GM12864 (cell line): ENCODE data around the gene TMEM209.

Experiments used
- DNase-seq: peaks from one replicate; pipeline ENCODE4 v3.0.0-alpha.2; 2011; ENCODE audit warnings: low read depth
- H3K4me3 ChIP-seq: 2 replicates; pipeline ENCODE4 v1.5.1; 2011; ENCODE audit warnings: mild to moderate bottlenecking, low read depth, low read length, control low read depth
- TF ChIP-seq, protein P1 (sequence below): IDR thresholded peaks from 2 replicates; pipeline ENCODE4 v1.5.1; 2011; ENCODE audit warnings: low read depth, mild to moderate bottlenecking, moderate library complexity, low read length, control low read depth, inconsistent platforms; ENCODE audit errors: missing control alignments

Gene TMEM209

DNA sequence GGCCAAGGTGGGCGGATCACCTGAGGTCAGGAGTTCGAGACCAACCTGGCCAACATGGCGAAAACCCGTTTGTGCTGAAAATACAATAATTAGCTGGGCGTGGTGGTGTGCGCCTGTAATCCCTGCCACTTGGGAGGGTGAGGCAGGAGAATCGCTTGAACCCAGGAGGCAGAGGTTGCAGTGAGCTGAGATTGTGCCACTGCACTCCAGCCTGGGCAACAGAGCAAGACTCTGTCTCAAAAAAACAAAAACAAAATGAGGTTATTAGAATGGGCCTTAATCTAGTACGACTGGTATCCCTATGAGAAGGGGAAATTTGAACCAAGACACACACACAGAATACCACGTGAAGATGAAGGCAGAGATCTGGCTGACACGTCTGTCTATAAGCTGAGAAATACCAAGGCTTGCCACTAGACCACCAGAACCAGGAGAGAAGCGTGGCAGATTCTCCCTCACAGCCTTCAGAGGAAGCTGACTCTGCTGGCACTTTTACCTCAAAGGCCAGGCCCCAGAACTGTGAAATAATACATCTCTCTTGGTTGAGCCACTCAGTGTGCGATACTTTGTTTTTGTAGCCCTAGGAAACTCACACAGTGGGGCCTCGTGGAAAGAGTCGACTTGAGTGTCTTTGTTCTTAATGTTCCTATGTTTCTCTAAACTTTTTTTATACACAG is 59.6 kb downstream of the TMEM209 start:
- TF ChIP-seq, protein P1, sequence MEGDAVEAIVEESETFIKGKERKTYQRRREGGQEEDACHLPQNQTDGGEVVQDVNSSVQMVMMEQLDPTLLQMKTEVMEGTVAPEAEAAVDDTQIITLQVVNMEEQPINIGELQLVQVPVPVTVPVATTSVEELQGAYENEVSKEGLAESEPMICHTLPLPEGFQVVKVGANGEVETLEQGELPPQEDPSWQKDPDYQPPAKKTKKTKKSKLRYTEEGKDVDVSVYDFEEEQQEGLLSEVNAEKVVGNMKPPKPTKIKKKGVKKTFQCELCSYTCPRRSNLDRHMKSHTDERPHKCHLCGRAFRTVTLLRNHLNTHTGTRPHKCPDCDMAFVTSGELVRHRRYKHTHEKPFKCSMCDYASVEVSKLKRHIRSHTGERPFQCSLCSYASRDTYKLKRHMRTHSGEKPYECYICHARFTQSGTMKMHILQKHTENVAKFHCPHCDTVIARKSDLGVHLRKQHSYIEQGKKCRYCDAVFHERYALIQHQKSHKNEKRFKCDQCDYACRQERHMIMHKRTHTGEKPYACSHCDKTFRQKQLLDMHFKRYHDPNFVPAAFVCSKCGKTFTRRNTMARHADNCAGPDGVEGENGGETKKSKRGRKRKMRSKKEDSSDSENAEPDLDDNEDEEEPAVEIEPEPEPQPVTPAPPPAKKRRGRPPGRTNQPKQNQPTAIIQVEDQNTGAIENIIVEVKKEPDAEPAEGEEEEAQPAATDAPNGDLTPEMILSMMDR, result no peak
- no peak overlapping the region for H3K4me3 ChIP-seq
- no peak for DNase-seq

DNA sequence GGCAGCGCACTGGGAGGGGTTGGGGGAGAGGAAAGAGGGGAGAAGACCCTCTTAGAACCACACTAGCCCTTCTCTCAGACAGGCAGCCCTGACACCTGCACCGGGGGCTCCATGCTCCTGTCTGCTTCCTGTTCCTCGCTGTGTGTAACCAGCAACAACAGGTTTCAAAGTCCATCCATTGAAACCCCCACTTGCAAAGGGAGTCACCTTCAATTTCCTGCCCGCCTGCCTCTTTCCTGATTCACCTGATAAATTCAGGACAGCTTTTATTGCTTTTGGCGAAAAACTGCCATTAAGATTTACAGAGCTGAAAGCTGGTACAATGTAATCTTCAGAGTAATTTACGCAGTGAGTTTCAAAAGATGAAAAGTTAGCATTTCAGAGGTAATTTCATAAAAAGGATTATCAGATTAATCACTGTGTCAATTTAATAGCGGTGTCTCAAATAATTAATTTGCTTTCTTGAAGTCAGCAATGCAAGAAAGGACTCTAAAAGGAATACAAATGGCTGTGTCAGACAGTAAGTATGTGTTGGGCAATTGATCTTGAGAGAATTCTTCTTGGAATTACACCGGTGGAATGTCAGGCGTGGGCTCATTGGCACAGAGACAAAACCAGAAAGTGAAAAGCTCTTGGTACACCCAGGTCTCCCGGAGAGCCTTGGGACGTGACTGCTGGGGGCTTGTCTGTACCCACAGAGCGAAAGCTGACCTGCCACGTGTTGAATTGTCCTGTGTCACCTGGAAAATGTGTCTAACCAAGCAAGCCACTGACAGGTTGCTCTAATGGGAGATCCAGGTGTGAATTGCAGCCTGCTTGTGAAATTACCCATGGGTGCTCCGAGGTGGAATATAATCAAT is 60.7 kb downstream of the TMEM209 start:
- H3K4me3 ChIP-seq, result no peak overlapping the region
- DNase-seq, result no peak
- TF ChIP-seq, protein P1, result no peak

DNA sequence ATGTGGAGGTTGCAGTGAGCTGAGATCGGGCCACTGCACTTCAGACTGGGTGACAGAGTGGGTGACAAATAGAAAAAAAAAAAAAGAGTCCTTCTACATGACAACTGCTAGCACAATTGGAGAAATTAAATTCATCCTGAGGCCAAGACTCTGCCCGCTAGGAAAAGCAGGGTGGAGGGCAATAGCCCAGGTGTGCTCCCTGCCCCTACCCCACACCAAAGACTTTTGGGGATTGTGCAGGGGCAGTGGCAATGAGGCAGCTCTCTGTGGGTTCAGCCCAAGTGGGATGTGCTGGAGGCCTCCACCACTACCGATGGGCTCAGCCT is 61.3 kb downstream of the TMEM209 start:
- H3K4me3 ChIP-seq, result no peak overlapping the region
- TF ChIP-seq, protein P1, result no peak
- DNase-seq, result no peak

DNA sequence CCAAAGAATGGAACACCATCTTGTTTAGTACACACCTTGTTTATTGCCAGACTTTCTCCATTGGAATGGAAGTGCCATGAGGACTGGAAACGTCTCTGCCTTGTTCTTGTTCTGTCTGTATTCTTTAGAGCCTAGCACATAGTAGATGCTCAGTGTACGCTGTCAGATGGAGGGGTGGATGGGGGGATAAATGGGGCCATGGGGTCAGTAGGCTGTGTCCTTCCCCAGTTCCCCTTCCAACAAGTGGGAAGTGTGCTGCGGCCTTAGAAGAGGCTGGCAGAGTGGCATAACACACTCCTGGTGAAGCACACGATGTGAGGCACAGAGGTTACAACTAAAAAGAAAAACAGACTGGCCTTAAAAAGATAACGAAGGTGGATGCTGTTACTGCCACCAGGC is 61.9 kb downstream of the TMEM209 start:
- TF ChIP-seq, protein P1, result no peak
- no peak overlapping the region for H3K4me3 ChIP-seq
- DNase-seq, result no peak

DNA sequence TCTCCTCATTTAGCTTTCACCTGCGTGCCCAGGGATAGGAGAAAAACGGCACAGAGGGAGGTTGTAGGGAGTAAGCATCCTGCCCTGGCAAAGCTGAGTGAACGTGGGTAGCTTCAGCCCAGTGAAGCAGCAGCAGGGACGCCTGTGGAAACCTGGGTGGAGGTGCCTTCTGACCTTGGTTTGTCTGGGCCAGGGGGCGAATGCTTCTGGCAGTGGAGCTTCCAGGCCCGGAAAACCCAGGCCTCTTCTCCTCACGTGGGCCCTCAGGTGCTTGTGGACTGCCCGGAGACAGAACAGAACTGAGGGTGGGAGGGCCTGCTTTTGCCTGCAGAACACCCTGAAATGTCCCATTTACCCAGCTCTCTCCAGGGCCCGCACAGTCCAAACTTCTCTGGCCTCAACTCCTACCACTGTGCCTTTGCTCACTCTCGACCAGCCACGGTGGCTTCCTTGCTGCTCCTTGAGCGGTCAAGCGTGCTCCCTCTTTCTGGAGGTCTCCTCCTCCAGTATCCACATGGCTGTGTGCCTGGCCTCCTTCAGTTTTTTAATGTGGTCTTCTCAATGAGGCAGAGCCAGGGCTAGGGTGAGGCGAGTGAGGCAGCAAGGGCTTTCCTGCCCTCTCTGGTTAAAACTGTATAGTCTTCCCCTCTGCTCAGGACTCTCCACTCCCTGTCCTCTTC is 62.4 kb downstream of the TMEM209 start:
- TF ChIP-seq, protein P1, result no peak
- no peak for DNase-seq
- no peak overlapping the region for H3K4me3 ChIP-seq

DNA sequence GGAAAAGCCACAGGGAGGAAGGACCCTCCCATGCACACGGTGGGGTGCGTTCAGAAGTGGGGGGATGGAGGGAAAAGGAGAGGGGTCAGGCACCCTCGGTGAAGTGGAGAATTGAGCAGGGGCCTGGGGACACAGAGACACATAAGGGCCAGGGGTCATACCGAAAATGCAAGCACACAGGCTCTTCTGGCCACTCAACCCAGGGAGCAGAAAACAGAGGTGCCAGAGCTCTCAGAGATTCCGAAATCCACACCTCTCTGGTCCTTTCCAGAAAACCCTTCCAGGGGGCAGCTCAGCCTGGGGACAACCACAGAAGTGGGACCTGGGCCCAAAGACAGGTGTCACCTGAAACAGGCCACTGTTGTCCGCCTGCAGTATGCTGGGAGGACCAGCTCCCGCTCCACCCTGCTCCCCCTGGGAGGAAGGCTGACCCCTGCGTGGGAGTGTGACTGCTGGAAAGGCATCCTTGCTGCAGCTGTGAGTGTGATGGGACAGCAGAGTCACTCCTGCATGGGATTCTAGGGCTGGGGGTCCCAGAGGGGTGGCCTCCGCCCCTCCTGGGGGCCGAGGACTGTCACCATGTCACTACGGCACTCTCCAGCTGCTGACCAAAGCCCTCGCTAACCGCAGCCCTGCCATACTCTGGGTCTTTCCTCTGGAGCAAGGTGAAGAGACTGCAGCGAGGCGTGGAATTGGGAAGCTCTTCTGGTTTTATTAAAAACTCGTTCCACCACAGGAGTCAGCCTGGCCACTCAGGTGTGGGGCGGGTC is 63.1 kb downstream of the TMEM209 start:
- DNase-seq, result no peak
- no peak overlapping the region for H3K4me3 ChIP-seq
- TF ChIP-seq, protein P1, result no peak
